Gastrocnemius medialis (tissue), 4 donors: Measurements from ENCODE around the gene FBXL12. TPM values are rescaled to one million over a fixed set of nuclear protein-coding genes. Genes with fewer than 3 reads are reported as not detected.

Source experiments
- ATAC-seq, 2 donors: fragments of 150-250 bp; one replicate each; pipeline ENCODE4 v1.9.1; 2016
- DNase-seq, 2 donors: peaks; one replicate each; pipeline ENCODE4 v3.0.0-alpha.2; 2019
- H3K27ac ChIP-seq, 4 donors: fragments of 200-600 bp; sonication (generic); 1 replicate in 1 of 4; 2 replicates in 3 of 4; pipeline ENCODE4 v1.5.1; 2016 to 2018; ENCODE audit warnings: mild to moderate bottlenecking in 2 of 4, moderate library complexity in 1 of 4
- H3K27me3 ChIP-seq, 3 donors: fragments of 200-600 bp; sonication (generic) in 2 of 3; 1 replicate in 1 of 3; 2 replicates in 2 of 3; pipeline versions ENCODE4 v1.5.1 to v1.6.0; 2016 to 2019; ENCODE audit warnings: mild to moderate bottlenecking in 1 of 3, moderate library complexity in 1 of 3
- H3K36me3 ChIP-seq, 2 donors: fragments of 200-600 bp; sonication (generic) in 1 of 2; one replicate each; pipeline ENCODE4 v1.5.1; 2017 to 2018
- H3K4me1 ChIP-seq, 2 donors: fragments of 200-600 bp; sonication (generic) in 1 of 2; one replicate each; pipeline ENCODE4 v1.5.1; 2016 to 2017; ENCODE audit warnings: mild to moderate bottlenecking in 2 of 2
- H3K4me3 ChIP-seq, 4 donors: fragments of 200-600 bp; sonication (generic) in 3 of 4; 1 replicate in 1 of 4; 2 replicates in 3 of 4; pipeline ENCODE4 v1.5.1; 2016 to 2019; ENCODE audit warnings: mild to moderate bottlenecking in 2 of 4
- H3K9me3 ChIP-seq, 3 donors: fragments of 200-600 bp; sonication (generic) in 2 of 3; 1 replicate in 1 of 3; 2 replicates in 2 of 3; pipeline ENCODE4 v1.5.1; 2016 to 2019
- CTCF ChIP-seq, 5 experiments: fragments of 450-650 bp in 3 of 5; fragments of 200-600 bp in 2 of 5; sonication (generic) in 2 of 5; IDR thresholded peaks in 4 of 5; conservative IDR thresholded peaks in 1 of 5; 1 replicate in 4 of 5; 2 replicates in 1 of 5; pipeline ENCODE4 v1.5.1; 2016 to 2019; ENCODE audit warnings: antibody characterized with exemption in 5 of 5, mild to moderate bottlenecking in 3 of 5, moderate library complexity in 3 of 5
- POLR2A ChIP-seq, 2 donors: fragments of 450-650 bp; IDR thresholded peaks; one replicate each; pipeline ENCODE4 v1.6.1; 2017; ENCODE audit warnings: antibody characterized with exemption in 2 of 2, mild to moderate bottlenecking in 2 of 2, moderate library complexity in 2 of 2
- in situ Hi-C, 4 donors: fragments of 200-750 bp; cut with MboI; loops; one replicate each; pipeline versions ENCODE4 v1.15.0 to v1.8.0; 2017; ENCODE audit warnings: low sequenced_read_pairs in 4 of 4
- intact Hi-C: fragments of 100-400 bp; cut with DNase I; formaldehyde crosslinking; loops from one replicate; pipeline ENCODE4 v1.15.1; 2023; ENCODE audit warnings: low total_unique reads
- total RNA-seq, 4 donors: library from RNA; depleted of rRNA; stranded (reverse); fragments of >200 nt; gene quantifications; one replicate each; pipeline versions ENCODE4 v1.1.0 to v1.2.3, GENCODE V29; 2016

The FBXL12 gene
- total RNA-seq, 4 donors from 2014 or later = 7.6 to 28.4 (median 15.1) TPM

GRCh38 chr19:9811139-9811538, 7.7 kb downstream of the FBXL12 start:
- no peak for DNase-seq
- no peak for ATAC-seq
- in situ Hi-C loops (no loop called here), intact Hi-C loops (no loop called here)
- Histone ChIP-seq H3K27me3 (no peaks in the 10 kb centered on the region), H3K27ac (no peak overlapping the region), H3K36me3 (peaks cover 4 to 54% of the 10 kb centered on the region in 2 donors), H3K4me3 (no peak overlapping the region), H3K4me1 (no peaks in the 10 kb centered on the region), H3K9me3 (no peaks in the 10 kb centered on the region)
- no peak for TF ChIP-seq CTCF (IDR thresholded peaks at IDR 0.05 in 4 of 5, conservative IDR thresholded peaks at IDR 0.05 in 1 of 5)
- no peak for TF ChIP-seq POLR2A (IDR thresholded peaks at IDR 0.05)

GRCh38 chr19:9808855-9809824, 9.7 kb downstream of the FBXL12 start:
- intact Hi-C loops = no loop called here
- no peaks in the 10 kb centered on the region for H3K27me3 ChIP-seq
- no peak for TF ChIP-seq CTCF (IDR thresholded peaks at IDR 0.05 in 4 of 5, conservative IDR thresholded peaks at IDR 0.05 in 1 of 5)
- TF ChIP-seq POLR2A (IDR thresholded peaks at IDR 0.05) = no peak
- ATAC-seq (no peak), DNase-seq (no peak)
- peaks cover 4 to 48% of the 10 kb centered on the region in 2 donors for H3K36me3 ChIP-seq
- no peak overlapping the region for H3K4me3 ChIP-seq
- H3K9me3 ChIP-seq = no peaks in the 10 kb centered on the region
- no peaks in the 10 kb centered on the region for H3K4me1 ChIP-seq
- no peak overlapping the region for H3K27ac ChIP-seq
- in situ Hi-C loops = no loop called here

GRCh38 chr19:9806803-9807202, 12.1 kb downstream of the FBXL12 start:
- TF ChIP-seq CTCF (IDR thresholded peaks at IDR 0.05 in 4 of 5, conservative IDR thresholded peaks at IDR 0.05 in 1 of 5) = no peak
- TF ChIP-seq POLR2A (IDR thresholded peaks at IDR 0.05) = no peak
- Histone ChIP-seq H3K9me3 (no peaks in the 10 kb centered on the region), H3K4me3 (no peak overlapping the region), H3K27ac (no peak overlapping the region), H3K4me1 (no peaks in the 10 kb centered on the region), H3K27me3 (no peaks in the 10 kb centered on the region), H3K36me3 (peaks cover 4 to 42% of the 10 kb centered on the region in 2 donors)
- in situ Hi-C loops (no loop called here), intact Hi-C loops (no loop called here)
- DNase-seq (no peak), ATAC-seq (no peak)

- H3K36me3 ChIP-seq = no peaks in the 10 kb centered on the region
- intact Hi-C loops (no loop called here), in situ Hi-C loops (no loop called here)
- no peaks in the 10 kb centered on the region for H3K9me3 ChIP-seq
- no peak overlapping the region for H3K27ac ChIP-seq
- DNase-seq (no peak), ATAC-seq (no peak)
- no peaks in the 10 kb centered on the region for H3K4me1 ChIP-seq
- no peak for TF ChIP-seq POLR2A (IDR thresholded peaks at IDR 0.05)
- TF ChIP-seq CTCF (IDR thresholded peaks at IDR 0.05 in 4 of 5, conservative IDR thresholded peaks at IDR 0.05 in 1 of 5) = no peak
- H3K4me3 ChIP-seq = no peak overlapping the region
- H3K27me3 ChIP-seq = no peaks in the 10 kb centered on the region
Measured at GRCh38 chr19:9801976-9802375, 16.9 kb downstream of the FBXL12 start.
